IMR-90 (cell line): ENCODE results near the gene STARD8. TPM values are rescaled to one million over a fixed set of nuclear protein-coding genes. Genes with fewer than 3 reads are reported as not detected.

Experiments used
- ATAC-seq: fragments of 200-7000 bp; cut with Tn5 transposase; 2 replicates; pipeline ENCODE4 v1.9.1; 2020; ENCODE audit warnings: low read depth, mild to moderate bottlenecking, moderate library complexity
- BruUV-seq: library from RNA; stranded (reverse); fragments of 400-500 nt; replicated peaks from 2 replicates; lab custom pipeline; 2021; lab: Mats Ljungman, UMichigan
- CTCF ChIA-PET: fragments of 300-600 bp; formaldehyde crosslinking; extraction: SDS; loops from one replicate; lab custom pipeline; 2021; ENCODE audit warnings: antibody characterized with exemption; lab: Yijun Ruan, JAX
- POLR2A ChIA-PET: fragments of 300-600 bp; sonication (Branson Sonifier 250); formaldehyde crosslinking; loops from one replicate; lab custom pipeline; 2022; ENCODE audit warnings: antibody characterized with exemption; ENCODE audit not compliant: unreplicated experiment; lab: Charles Lee
- DNase-seq: peaks from one replicate; pipeline ENCODE4 v3.0.0; 2013
- H2AFZ ChIP-seq: replicated peaks from 2 replicates; pipeline ENCODE3; 2013; ENCODE audit warnings: low read length, mild to moderate bottlenecking; ENCODE audit not compliant: poor library complexity
- H2AK5ac ChIP-seq: 2 replicates; pipeline ENCODE4 v1.6.1; 2013; ENCODE audit warnings: low read depth, low read length, inconsistent platforms
- H2AK9ac ChIP-seq: replicated peaks from 2 replicates; pipeline ENCODE3; 2013; ENCODE audit warnings: mild to moderate bottlenecking, low read depth, low read length, moderate library complexity; ENCODE audit not compliant: poor library complexity
- H2BK120ac ChIP-seq: 2 replicates; pipeline ENCODE4 v1.6.1; 2013; ENCODE audit warnings: low read depth, low read length, inconsistent platforms
- H2BK15ac ChIP-seq: 3 replicates; pipeline ENCODE4 v1.6.1; 2013; ENCODE audit warnings: low read depth, low read length, inconsistent platforms
- H2BK20ac ChIP-seq: 2 replicates; pipeline ENCODE4 v1.6.1; 2013; ENCODE audit warnings: low read depth, mild to moderate bottlenecking, inconsistent platforms, low read length, moderate library complexity
- H2BK5ac ChIP-seq: 2 replicates; pipeline ENCODE4 v1.6.1; 2013; ENCODE audit warnings: mild to moderate bottlenecking, low read depth, low read length, inconsistent platforms; ENCODE audit not compliant: poor library complexity, severe bottlenecking
- H3K14ac ChIP-seq: replicated peaks from 2 replicates; pipeline ENCODE4 v1.6.1; 2013; ENCODE audit warnings: low read depth, low read length, inconsistent platforms
- H3K18ac ChIP-seq: 2 replicates; pipeline ENCODE4 v1.6.1; 2013; ENCODE audit warnings: low read depth, low read length, control low read depth
- H3K23ac ChIP-seq: 2 replicates; pipeline ENCODE4 v1.6.1; 2013; ENCODE audit warnings: low read depth, low read length, inconsistent platforms
- H3K27ac ChIP-seq: 2 replicates; pipeline ENCODE4 v1.5.1; 2013; ENCODE audit warnings: mild to moderate bottlenecking, control low read depth, low read length; ENCODE audit not compliant: insufficient read depth
- H3K27me3 ChIP-seq: 2 replicates; pipeline ENCODE4 v1.6.1; 2013; ENCODE audit warnings: low read length; ENCODE audit not compliant: control insufficient read depth, insufficient read depth
- H3K36me3 ChIP-seq: 2 replicates; pipeline ENCODE4 v1.6.1; 2013; ENCODE audit warnings: low read length, mixed read lengths; ENCODE audit not compliant: control insufficient read depth, insufficient read depth
- H3K4ac ChIP-seq: 2 replicates; pipeline ENCODE4 v1.6.1; 2013; ENCODE audit warnings: low read depth, low read length, inconsistent platforms
- H3K4me1 ChIP-seq: 2 replicates; pipeline ENCODE4 v1.6.1; 2013; ENCODE audit warnings: low read length, mixed read lengths; ENCODE audit not compliant: control insufficient read depth, insufficient read depth
- H3K4me2 ChIP-seq: 2 replicates; pipeline ENCODE4 v1.6.1; 2013; ENCODE audit warnings: low read depth, mild to moderate bottlenecking, control low read depth, low read length, moderate library complexity
- H3K4me3 ChIP-seq: 2 replicates; pipeline ENCODE4 v1.5.1; 2013; ENCODE audit warnings: low read depth, mild to moderate bottlenecking, control low read depth, low read length, moderate library complexity; ENCODE audit not compliant: insufficient read depth
- H3K56ac ChIP-seq: 2 replicates; pipeline ENCODE4 v1.6.1; 2013; ENCODE audit warnings: low read length, inconsistent platforms; ENCODE audit not compliant: insufficient read depth; ENCODE audit errors: extremely low read depth
- H3K79me1 ChIP-seq, 2 experiments: 2 replicates each; pipeline ENCODE4 v1.6.1; 2013; ENCODE audit warnings: low read length in 2 of 2, inconsistent platforms in 1 of 2, low read depth in 1 of 2
- H3K9ac ChIP-seq: 2 replicates; pipeline ENCODE4 v1.6.1; 2013; ENCODE audit warnings: low read depth, low read length, control low read depth
- H3K9me1 ChIP-seq: 2 replicates; pipeline ENCODE4 v1.6.1; 2013; ENCODE audit warnings: low read length, inconsistent platforms; ENCODE audit not compliant: insufficient read depth
- H3K9me3 ChIP-seq: 2 replicates; pipeline ENCODE4 v1.6.1; 2013; ENCODE audit warnings: low read length; ENCODE audit not compliant: control insufficient read depth, insufficient read depth
- H4K20me1 ChIP-seq: 2 replicates; pipeline ENCODE4 v1.6.1; 2013; ENCODE audit warnings: low read length, inconsistent platforms; ENCODE audit not compliant: insufficient read depth
- H4K5ac ChIP-seq: 2 replicates; pipeline ENCODE4 v1.6.1; 2013; ENCODE audit warnings: mild to moderate bottlenecking, low read depth, low read length, control low read depth
- H4K8ac ChIP-seq, 2 experiments: 2 replicates each; pipeline ENCODE4 v1.6.1; 2013; ENCODE audit warnings: low read depth in 2 of 2, low read length in 2 of 2, control low read depth in 1 of 2, inconsistent platforms in 1 of 2
- H4K91ac ChIP-seq: 2 replicates; pipeline ENCODE4 v1.6.1; 2013; ENCODE audit warnings: low read depth, low read length, inconsistent platforms; ENCODE audit not compliant: insufficient read depth
- RCOR1 ChIP-seq: IDR thresholded peaks from 2 replicates; pipeline ENCODE4 v1.6.1; 2012; ENCODE audit warnings: mild to moderate bottlenecking, low read length, improper control_type of control experiment; ENCODE audit not compliant: insufficient replicate concordance
- USF2 ChIP-seq: fragments of 150-350 bp; IDR thresholded peaks from 2 replicates; pipeline ENCODE4 v1.6.1; 2017; ENCODE audit warnings: mild to moderate bottlenecking, antibody characterized with exemption, low read length, low read depth
- WGBS, 2 experiments: methylation state at CpG; one replicate each; pipeline versions ENCODE4 v1.1.5 to v1.1.7; 2013; ENCODE audit warnings: missing lambda C conversion rate in 2 of 2; ENCODE audit not compliant: insufficient read length in 1 of 2; ENCODE audit errors: extremely low coverage in 2 of 2; 5-methylcytosine and 5-hydroxymethylcytosine counted together
- dilution Hi-C: fragments of 300-500 bp; cut with HindIII; formaldehyde crosslinking; loops from one replicate; pipeline ENCODE4 v1.14.3; 2018; ENCODE audit warnings: low sequenced_read_pairs; ENCODE audit not compliant: unreplicated experiment
- in situ Hi-C: fragments of 300-500 bp; cut with MboI; formaldehyde crosslinking; loops from 3 replicates; pipeline ENCODE4 v1.14.3; 2019; ENCODE audit warnings: low sequenced_read_pairs, inconsistent platforms, mixed read lengths
- intact Hi-C: fragments of 100-400 bp; cut with micrococcal nuclease; formaldehyde crosslinking; loops from 2 replicates; pipeline ENCODE4 v1.10.0; 2022
- polyA plus RNA-seq, 3 experiments: library from polyadenylated mRNA; depleted of rRNA; stranded (reverse); fragments of >200 nt; gene quantifications; 2 replicates each; pipeline ENCODE4 v1.2.3, GENCODE V29; 2012; ENCODE audit warnings: low replicate concordance in 1 of 3
- total RNA-seq: library from RNA; depleted of rRNA; stranded (reverse); fragments of >200 nt; gene quantifications from 2 replicates; pipeline ENCODE4 v1.2.3, GENCODE V29; 2012

The STARD8 gene
- total and polyA plus RNA-seq, 2 of the 4 experiments (the other 2 are of a cell fraction): 1.6 to 2.3 TPM

- no peak overlapping the region for H3K4me3 ChIP-seq
- no peak overlapping the region for H2BK20ac ChIP-seq
- no peak overlapping the region for H3K27ac ChIP-seq
- dilution Hi-C loops: no loop called here
- no peaks in the 10 kb centered on the region for H4K20me1 ChIP-seq
- H3K14ac ChIP-seq: no peak overlapping the region
- H3K23ac ChIP-seq: no peak overlapping the region
- no peaks in the 10 kb centered on the region for H3K9me3 ChIP-seq
- H4K91ac ChIP-seq: no peak overlapping the region
- no peak overlapping the region for H2AFZ ChIP-seq
- no peak overlapping the region for H2BK5ac ChIP-seq
- no peaks in the 10 kb centered on the region for H3K9me1 ChIP-seq
- no peak overlapping the region for H4K5ac ChIP-seq
- ChIA-PET POLR2A (no interaction called here), CTCF (no interaction called here)
- no peaks in the 10 kb centered on the region for H3K79me1 ChIP-seq
- H3K56ac ChIP-seq: no peak overlapping the region
- H3K4ac ChIP-seq: no peak overlapping the region
- whole genome bisulfite sequencing, 2 experiments: no CpG with 5 or more reads among the region's 4 CpGs
- H4K8ac ChIP-seq: no peak overlapping the region
- no peak overlapping the region for H2BK15ac ChIP-seq
- no peak overlapping the region for H2AK9ac ChIP-seq
- no peak overlapping the region for H3K18ac ChIP-seq
- in situ Hi-C loops: no loop called here
- H3K9ac ChIP-seq: no peak overlapping the region
- BruUV-seq: no TSS peak
- ATAC-seq (no peak), DNase-seq (no peak)
- no peaks in the 10 kb centered on the region for H3K36me3 ChIP-seq
- no peaks in the 10 kb centered on the region for H3K4me1 ChIP-seq
- TF ChIP-seq USF2 (no peak), RCOR1 (no peak)
- intact Hi-C loops: no loop called here
- H3K4me2 ChIP-seq: no peak overlapping the region
- H3K27me3 ChIP-seq: peaks cover 15% of the 10 kb centered on the region
- no peak overlapping the region for H2BK120ac ChIP-seq
- no peak overlapping the region for H2AK5ac ChIP-seq
These were observed 16.1 kb upstream of the STARD8 start for GRCh38 chrX:68631336-68631735.
